Epithelial cell of esophagus (primary cell): ENCODE data around the gene INPP5A.

Experiments used
- DNase-seq: peaks from one replicate; pipeline ENCODE4 v3.0.0; 2010; ENCODE audit warnings: low read depth
- H3K4me3 ChIP-seq: 2 replicates; pipeline ENCODE4 v1.5.1; 2011; ENCODE audit warnings: mild to moderate bottlenecking, low read length, control low read depth
- TF ChIP-seq, protein P1 (sequence below): IDR thresholded peaks from 2 replicates; pipeline ENCODE4 v1.5.1; 2011; ENCODE audit warnings: low read depth, mild to moderate bottlenecking, low read length, control low read depth, inconsistent platforms; ENCODE audit not compliant: insufficient read depth; ENCODE audit errors: missing control alignments

The INPP5A gene

DNA sequence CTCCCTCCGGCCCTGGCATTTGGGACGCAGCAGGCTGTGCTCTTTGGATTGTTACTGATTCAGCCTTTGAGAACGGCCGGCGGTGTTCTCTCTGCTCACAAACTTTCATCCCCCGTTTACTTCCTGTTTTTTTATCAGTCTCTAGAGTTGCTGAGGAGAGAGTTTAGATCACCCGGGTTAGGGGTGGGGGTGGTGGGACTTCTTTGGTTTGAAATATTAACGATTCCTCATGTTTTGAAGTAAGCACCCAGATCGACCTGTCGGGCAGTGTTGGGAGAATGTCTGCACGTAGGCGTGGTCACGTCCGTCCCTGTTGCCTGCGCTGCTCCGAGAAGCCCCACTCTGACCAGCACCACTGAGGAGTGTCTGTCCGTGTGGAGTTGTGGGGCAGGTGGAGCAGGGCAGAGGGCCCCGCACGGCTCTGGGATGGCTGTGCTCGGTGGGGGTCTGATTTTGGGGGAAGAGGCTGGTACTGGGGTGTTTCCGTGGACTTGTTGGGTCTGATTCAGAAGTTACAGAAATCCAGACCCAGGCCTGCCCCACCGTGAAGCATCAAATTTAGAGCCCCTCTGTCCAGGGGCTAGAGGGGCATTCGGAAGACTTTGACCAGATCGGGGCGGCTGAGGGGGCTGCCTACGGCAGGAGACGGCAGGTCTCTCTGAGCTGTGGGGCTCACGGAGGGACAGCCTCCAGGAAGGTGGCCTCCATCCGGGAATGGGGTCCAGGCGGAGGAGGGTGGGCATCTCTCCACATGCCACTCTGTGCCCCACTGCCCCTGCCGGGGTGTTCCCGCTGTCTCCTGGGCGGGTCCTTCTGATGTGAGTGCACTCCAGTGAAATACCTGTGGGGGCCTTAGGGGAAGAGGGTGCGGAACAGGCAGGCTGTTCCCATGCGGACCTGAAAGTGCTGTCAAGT, 7.4 kb downstream of the INPP5A start:
- H3K4me3 ChIP-seq: no peak overlapping the region
- TF ChIP-seq, protein P1, sequence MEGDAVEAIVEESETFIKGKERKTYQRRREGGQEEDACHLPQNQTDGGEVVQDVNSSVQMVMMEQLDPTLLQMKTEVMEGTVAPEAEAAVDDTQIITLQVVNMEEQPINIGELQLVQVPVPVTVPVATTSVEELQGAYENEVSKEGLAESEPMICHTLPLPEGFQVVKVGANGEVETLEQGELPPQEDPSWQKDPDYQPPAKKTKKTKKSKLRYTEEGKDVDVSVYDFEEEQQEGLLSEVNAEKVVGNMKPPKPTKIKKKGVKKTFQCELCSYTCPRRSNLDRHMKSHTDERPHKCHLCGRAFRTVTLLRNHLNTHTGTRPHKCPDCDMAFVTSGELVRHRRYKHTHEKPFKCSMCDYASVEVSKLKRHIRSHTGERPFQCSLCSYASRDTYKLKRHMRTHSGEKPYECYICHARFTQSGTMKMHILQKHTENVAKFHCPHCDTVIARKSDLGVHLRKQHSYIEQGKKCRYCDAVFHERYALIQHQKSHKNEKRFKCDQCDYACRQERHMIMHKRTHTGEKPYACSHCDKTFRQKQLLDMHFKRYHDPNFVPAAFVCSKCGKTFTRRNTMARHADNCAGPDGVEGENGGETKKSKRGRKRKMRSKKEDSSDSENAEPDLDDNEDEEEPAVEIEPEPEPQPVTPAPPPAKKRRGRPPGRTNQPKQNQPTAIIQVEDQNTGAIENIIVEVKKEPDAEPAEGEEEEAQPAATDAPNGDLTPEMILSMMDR: no peak

GRCh38 chr10:132545659-132546367, 8.2 kb downstream of the INPP5A start:
- TF ChIP-seq, protein P1: no peak
- DNase-seq: no peak

More for the DNA sequence above, 7.4 kb downstream of the INPP5A start:
- no peak for DNase-seq

DNA sequence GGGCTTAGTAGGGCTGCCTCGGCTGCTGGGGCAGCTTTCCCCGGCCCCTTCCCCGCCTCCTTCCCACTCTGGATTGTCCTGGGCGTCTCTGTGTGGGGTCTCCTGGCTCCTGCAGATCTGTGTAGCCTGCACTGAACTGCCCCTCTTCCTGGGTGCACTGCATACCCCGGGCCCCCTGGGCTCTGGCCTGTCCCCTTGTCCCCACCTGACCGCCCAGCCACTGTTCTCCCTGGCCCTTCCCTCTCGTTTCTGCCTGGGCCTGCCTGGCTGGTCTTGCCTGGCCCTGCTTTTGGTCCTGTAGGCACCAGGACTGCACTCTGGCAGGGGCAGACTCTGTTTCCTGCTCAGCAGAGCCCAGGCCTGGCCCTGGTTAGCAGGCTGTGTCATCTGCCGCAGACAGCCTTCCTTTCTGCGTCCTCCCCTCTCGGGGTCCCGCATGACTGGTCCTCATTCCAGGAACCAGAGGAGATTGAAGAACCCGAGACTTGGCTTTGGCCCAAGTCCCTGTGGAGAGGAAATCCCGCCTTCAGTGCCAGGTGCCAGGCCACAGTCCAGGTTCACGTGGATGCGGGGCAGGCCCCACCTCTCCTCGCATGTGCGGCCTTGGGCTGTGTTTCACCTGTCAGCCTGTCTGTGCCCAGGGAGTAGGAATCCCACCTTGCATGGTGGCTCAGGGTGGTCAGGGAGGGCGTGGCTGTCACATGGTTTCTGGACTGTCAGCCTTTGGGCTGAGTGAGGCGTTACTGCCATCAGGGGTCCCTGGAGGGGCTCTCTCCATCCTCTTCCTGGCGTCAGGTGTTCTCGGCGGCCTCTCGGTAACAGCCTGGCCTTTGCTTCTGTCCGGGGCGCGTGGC, 9.2 kb downstream of the INPP5A start:
- no peak for DNase-seq
- no peak overlapping the region for H3K4me3 ChIP-seq
- TF ChIP-seq, protein P1: no peak

More at GRCh38 chr10:132545659-132546367, 8.2 kb downstream of the INPP5A start:
- H3K4me3 ChIP-seq: no peak overlapping the region

DNA sequence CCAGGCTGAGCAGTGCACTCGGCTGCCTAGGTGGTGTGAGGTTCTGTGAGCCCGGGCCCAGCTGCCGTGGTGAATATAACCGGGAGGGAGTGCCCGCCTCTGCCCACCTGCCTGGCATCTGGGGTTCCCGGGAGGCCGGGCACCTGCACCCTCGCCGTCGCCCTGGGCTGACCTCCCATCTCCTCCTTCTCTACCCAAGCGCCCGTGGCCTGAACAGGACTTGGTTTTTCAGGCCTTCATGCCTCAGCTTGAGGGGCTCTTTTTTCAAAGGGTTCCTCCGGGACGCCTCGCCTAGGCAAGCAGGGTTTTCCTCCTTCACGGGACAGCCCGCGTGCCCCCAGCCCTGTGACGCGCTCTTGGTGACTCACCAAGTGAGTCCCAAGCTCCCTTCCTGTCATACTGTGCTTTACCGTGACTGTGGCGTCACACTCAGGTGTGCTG, 9.9 kb downstream of the INPP5A start:
- DNase-seq: no peak
- H3K4me3 ChIP-seq: no peak overlapping the region
- TF ChIP-seq, protein P1: no peak

GRCh38 chr10:132548106-132548823, 10.7 kb downstream of the INPP5A start:
- no peak overlapping the region for H3K4me3 ChIP-seq
- DNase-seq: no peak

More at GRCh38 chr10:132548106-132548823, 10.7 kb downstream of the INPP5A start:
- TF ChIP-seq, protein P1: no peak
